ENCODE data around the gene MAP3K12.
"Not testable (repeated sequence)": the region's sequence is repeated elsewhere in the genome, so short reads cannot be mapped to it uniquely, and the experiment has no call there.

MAP3K12 gene

DNA sequence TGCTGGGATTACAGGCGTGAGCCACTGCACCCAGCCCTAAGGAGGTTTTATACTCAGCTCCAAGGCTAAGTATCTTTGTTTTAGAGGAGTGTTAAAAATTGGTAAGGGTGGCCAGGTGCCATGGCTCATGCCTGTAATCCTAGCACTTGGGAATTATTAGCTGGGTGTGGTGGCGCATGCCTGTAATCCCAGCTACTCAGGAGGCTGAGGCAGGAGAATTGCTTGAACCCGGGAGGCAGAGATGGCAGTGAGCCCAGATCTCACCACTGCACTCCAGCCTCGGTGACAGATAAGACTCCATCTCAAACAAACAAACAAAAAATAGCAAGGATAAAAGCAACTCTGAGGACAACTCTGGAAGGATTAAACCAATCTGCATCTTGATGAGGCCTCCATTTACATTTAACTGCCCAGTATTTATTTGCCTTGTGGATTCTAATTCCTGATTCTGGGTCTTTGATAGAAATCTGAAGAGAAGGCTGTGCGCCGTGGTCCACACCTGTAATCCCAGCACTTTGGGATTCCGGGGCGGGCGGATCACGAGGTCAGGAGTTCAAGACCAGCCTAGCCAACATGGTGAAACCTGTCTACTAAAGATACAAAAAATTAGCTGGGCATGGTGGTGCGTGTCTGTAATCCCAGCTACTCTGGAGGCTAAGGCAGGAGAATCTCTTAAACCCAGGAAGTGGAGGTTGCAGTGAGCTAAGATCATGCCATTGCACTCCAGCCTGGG is 54.5 kb downstream of the MAP3K12 start:
- not testable (repeated sequence) for DNase-seq (ENCODE audit: low read depth); H3K4me3 ChIP-seq (ENCODE audit: low read length); H3K27me3 ChIP-seq (replicated peaks; ENCODE audit: control insufficient read depth, insufficient read depth, low read length); H3K9ac ChIP-seq (ENCODE audit: low read length); H3K9me3 ChIP-seq (ENCODE audit: control insufficient read depth, low read length)
- Histone ChIP-seq H3K4me1 (ENCODE audit: control insufficient read depth, insufficient read depth, low read length) (peaks cover 16% of the 10 kb centered on the region), H3K36me3 (ENCODE audit: control insufficient read depth, insufficient read depth, low read length, severe bottlenecking) (peaks cover 41% of the 10 kb centered on the region)

DNA sequence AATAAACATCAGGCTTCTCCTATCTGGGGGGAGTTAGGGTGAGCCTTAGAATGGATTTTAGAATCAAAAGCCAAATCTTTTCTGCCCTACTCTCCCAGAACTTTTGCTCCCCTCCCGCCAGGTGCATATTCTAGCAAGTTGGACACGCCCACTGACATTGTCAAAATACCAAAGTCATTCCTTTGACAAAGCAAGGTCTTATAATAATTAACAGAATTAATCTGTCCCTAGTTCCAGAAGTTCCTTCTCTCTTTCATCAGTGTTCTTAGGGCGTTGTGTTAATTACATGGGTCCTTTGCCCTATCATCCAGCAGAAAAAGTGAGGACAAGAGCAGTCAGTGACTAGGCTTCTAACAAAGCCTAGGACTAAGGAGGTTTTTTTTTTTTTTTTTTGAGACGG is 55.3 kb downstream of the MAP3K12 start:
- H3K27me3 ChIP-seq (replicated peaks; ENCODE audit: control insufficient read depth, insufficient read depth, low read length): no peaks in the 10 kb centered on the region
- H3K4me1 ChIP-seq (ENCODE audit: control insufficient read depth, insufficient read depth, low read length): peaks cover 16% of the 10 kb centered on the region
- no peak overlapping the region for H3K9ac ChIP-seq (ENCODE audit: low read length)
- H3K9me3 ChIP-seq (ENCODE audit: control insufficient read depth, low read length): no peaks in the 10 kb centered on the region
- DNase-seq (ENCODE audit: low read depth): no peak
- H3K4me3 ChIP-seq (ENCODE audit: low read length): no peak overlapping the region
- H3K36me3 ChIP-seq (ENCODE audit: control insufficient read depth, insufficient read depth, low read length, severe bottlenecking): peaks cover 41% of the 10 kb centered on the region

DNA sequence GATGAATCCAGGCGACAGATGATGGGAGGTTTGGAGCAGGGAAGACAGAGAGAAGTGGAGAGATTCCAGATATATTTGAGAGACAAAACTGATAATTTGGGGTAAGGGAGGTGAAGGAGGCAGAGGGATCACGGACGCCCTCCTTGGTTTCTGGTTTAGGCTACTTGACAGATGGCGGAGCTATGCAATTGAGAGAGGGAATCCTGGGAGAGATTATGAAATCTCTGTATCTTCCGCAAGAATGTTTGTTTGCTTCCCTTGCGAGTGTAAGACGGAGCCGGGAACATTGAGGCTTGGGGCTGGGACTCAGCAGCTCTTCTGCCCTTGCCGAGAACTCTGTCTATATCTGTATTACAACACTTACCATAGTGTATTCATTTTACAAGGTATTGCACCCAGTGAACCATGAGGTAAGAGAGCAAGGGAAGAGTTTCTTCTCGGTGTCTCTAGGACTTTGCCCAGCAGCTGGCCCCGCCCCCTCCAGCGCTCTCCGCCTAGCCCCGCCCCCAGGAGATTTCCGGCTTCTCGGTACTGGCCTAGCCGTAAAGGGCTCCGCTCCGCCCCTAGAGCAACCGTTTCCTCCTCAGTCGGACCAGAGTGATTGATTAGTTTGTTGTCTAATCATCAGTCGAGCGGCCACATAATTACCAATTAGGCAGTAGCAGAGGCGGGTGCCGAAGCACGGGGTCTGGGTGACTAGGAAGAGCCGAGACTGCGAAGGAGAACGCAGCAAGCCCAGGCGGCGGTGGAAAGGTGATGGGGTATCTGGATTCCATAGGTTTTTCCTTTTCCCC is 58.0 kb downstream of the MAP3K12 start, which contains the start of gene PRR13:
TSS of gene PRR13 (plus strand) at position 695 of the 794 bp plus-strand sequence. CDS start 981 bp downstream, outside the sequence.
- DNase-seq (ENCODE audit: low read depth): peak; percentile 100
- H3K36me3 ChIP-seq (ENCODE audit: control insufficient read depth, insufficient read depth, low read length, severe bottlenecking): peaks cover 22% of the 10 kb centered on the region
- H3K4me1 ChIP-seq (ENCODE audit: control insufficient read depth, insufficient read depth, low read length): peaks cover 16% of the 10 kb centered on the region
- peak within 1 kb of the TSS; percentile 97 for H3K4me3 ChIP-seq (ENCODE audit: low read length)
- no peaks in the 10 kb centered on the region for H3K27me3 ChIP-seq (replicated peaks; ENCODE audit: control insufficient read depth, insufficient read depth, low read length)
- peak within 1 kb of the TSS; percentile 97 for H3K9ac ChIP-seq (ENCODE audit: low read length)
- H3K9me3 ChIP-seq (ENCODE audit: control insufficient read depth, low read length): no peaks in the 10 kb centered on the region

DNA sequence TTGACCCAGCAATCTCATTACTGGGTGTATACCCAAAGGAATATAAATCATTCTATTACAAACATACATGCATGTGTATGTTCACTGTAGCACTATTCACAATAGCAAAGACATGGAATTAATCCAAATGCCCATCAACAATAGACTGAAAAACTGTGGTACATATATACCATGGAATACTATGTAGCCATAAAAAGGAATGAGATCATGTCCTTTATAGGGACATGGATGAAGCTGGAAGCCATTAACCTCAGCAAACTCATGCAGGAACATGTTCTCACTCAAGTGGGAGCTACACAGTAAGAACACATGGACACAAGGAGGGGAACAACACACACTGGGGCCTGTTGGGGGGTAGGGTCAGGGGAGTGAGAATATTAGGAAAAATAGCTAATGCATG is 59.7 kb downstream of the MAP3K12 start:
- H3K4me1 ChIP-seq (ENCODE audit: control insufficient read depth, insufficient read depth, low read length): peaks cover 12% of the 10 kb centered on the region
- not testable (repeated sequence) for H3K9ac ChIP-seq (ENCODE audit: low read length); H3K9me3 ChIP-seq (ENCODE audit: control insufficient read depth, low read length); H3K4me3 ChIP-seq (ENCODE audit: low read length); H3K36me3 ChIP-seq (ENCODE audit: control insufficient read depth, insufficient read depth, low read length, severe bottlenecking); DNase-seq (ENCODE audit: low read depth); H3K27me3 ChIP-seq (replicated peaks; ENCODE audit: control insufficient read depth, insufficient read depth, low read length)

DNA sequence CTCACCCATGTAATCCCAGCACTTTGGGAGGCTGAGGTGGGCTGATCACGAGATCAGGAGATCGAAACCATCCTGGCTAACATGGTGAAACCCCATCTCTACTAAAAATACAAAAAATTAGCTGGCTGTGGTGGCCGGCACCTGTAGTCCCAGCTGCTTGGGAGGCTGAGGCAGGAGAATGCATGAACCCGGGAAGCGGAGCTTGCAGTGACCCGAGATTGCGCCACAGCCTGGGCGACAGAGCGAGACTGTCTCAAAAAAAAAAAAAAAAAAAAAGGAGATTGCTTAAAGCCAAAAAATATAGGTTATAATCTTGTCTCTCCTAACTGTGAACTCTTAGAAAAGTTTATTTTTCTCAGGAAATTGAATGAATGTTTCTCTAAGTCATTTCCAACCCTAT is 63.9 kb downstream of the MAP3K12 start:
- not testable (repeated sequence) for H3K36me3 ChIP-seq (ENCODE audit: control insufficient read depth, insufficient read depth, low read length, severe bottlenecking); H3K9me3 ChIP-seq (ENCODE audit: control insufficient read depth, low read length); H3K4me3 ChIP-seq (ENCODE audit: low read length); H3K9ac ChIP-seq (ENCODE audit: low read length); H3K27me3 ChIP-seq (replicated peaks; ENCODE audit: control insufficient read depth, insufficient read depth, low read length); H3K4me1 ChIP-seq (ENCODE audit: control insufficient read depth, insufficient read depth, low read length); DNase-seq (ENCODE audit: low read depth)

DNA sequence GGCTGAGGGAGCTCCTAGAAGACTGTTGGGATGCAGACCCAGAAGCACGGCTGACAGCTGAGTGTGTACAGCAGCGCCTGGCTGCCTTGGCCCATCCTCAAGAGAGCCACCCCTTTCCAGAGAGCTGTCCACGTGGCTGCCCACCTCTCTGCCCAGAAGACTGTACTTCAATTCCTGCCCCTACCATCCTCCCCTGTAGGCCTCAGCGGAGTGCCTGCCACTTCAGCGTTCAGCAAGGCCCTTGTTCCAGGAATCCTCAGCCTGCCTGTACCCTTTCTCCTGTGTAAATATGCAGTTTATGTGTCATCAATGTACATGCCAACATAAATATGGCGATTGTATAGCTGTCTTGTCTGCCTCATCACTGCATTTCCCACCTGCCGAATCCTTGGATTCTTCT is 68.1 kb downstream of the MAP3K12 start:
- H3K4me1 ChIP-seq (ENCODE audit: control insufficient read depth, insufficient read depth, low read length): no peaks in the 10 kb centered on the region
- no peak overlapping the region for H3K9ac ChIP-seq (ENCODE audit: low read length)
- no peaks in the 10 kb centered on the region for H3K36me3 ChIP-seq (ENCODE audit: control insufficient read depth, insufficient read depth, low read length, severe bottlenecking)
- no peaks in the 10 kb centered on the region for H3K27me3 ChIP-seq (replicated peaks; ENCODE audit: control insufficient read depth, insufficient read depth, low read length)
- no peak for DNase-seq (ENCODE audit: low read depth)
- no peak overlapping the region for H3K4me3 ChIP-seq (ENCODE audit: low read length)
- H3K9me3 ChIP-seq (ENCODE audit: control insufficient read depth, low read length): no peaks in the 10 kb centered on the region

DNA sequence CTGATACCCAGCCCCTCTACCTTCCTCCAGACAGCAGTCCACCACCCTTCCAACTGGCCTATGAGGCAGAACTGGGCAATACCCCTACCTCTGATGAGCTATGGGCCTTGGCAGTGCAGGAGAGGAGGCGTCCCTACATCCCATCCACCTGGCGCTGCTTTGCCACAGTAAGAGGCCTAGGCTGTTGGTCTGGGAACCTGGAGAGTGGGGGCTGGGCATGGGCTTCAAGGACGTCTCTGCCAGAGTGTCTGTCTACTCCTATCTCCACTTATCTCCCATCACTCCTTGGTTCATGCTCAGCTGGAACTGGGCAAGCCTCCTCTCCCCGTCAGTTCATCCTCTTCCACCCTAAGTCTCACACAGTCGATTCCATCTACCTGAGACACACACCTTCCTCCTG is 69.1 kb downstream of the MAP3K12 start:
- Histone ChIP-seq H3K36me3 (ENCODE audit: control insufficient read depth, insufficient read depth, low read length, severe bottlenecking) (no peaks in the 10 kb centered on the region), H3K4me3 (ENCODE audit: low read length) (no peak overlapping the region), H3K27me3 (replicated peaks; ENCODE audit: control insufficient read depth, insufficient read depth, low read length) (no peaks in the 10 kb centered on the region), H3K9me3 (ENCODE audit: control insufficient read depth, low read length) (no peaks in the 10 kb centered on the region), H3K4me1 (ENCODE audit: control insufficient read depth, insufficient read depth, low read length) (no peaks in the 10 kb centered on the region), H3K9ac (ENCODE audit: low read length) (no peak overlapping the region)
- no peak for DNase-seq (ENCODE audit: low read depth)
